Cardiac muscle cell (in vitro differentiated cells and primary cell): ENCODE measurements around the gene LARGE1. TPM values are rescaled to one million over a fixed set of nuclear protein-coding genes. Genes with fewer than 3 reads are reported as not detected.

Experiments
- DNase-seq, 2 donors: peaks; one replicate each; pipeline versions ENCODE4 v3.0.0 to v3.0.0-alpha.2; 2010 to 2017; ENCODE audit warnings: low read depth in 1 of 2, low spot score in 1 of 2
- H3K27ac ChIP-seq: fragments of 200-600 bp; sonication (generic); 2 replicates; pipeline ENCODE4 v1.5.1; 2016
- H3K27me3 ChIP-seq: fragments of 200-600 bp; sonication (generic); 2 replicates; pipeline ENCODE4 v1.6.0; 2016; ENCODE audit warnings: control low read depth
- H3K36me3 ChIP-seq: fragments of 200-600 bp; sonication (generic); 2 replicates; pipeline ENCODE4 v1.5.1; 2016; ENCODE audit warnings: control low read depth
- H3K4me1 ChIP-seq: fragments of 200-600 bp; sonication (generic); 2 replicates; pipeline ENCODE4 v1.8.1; 2017; ENCODE audit warnings: low read depth, mild to moderate bottlenecking, mixed run types
- H3K4me3 ChIP-seq: fragments of 200-600 bp; sonication (generic); 2 replicates; pipeline ENCODE4 v1.5.1; 2016; ENCODE audit warnings: mild to moderate bottlenecking
- H3K9me3 ChIP-seq: fragments of 200-600 bp; sonication (generic); 2 replicates; pipeline ENCODE4 v1.5.1; 2017; ENCODE audit warnings: low read depth, mild to moderate bottlenecking, control low read depth
- CTCF ChIP-seq: IDR thresholded peaks from 2 replicates; pipeline ENCODE4 v1.5.1; 2012; ENCODE audit warnings: low read depth, mild to moderate bottlenecking, low read length
- polyA plus RNA-seq: library from polyadenylated mRNA; unstranded; fragments of >200 nt; fragmentation: Nextera tagmentation; extraction: Ambion mirVana; gene quantifications from 2 replicates; pipeline ENCODE4 v1.2.1, GENCODE V29; 2016
- total RNA-seq: library from RNA; depleted of rRNA; stranded (reverse); fragments of >200 nt; gene quantifications from 2 replicates; pipeline ENCODE4 v1.2.3, GENCODE V29; 2016

LARGE1 gene
- total and polyA plus RNA-seq, 2 experiments from 2014 or later: 18.4 to 34.3 TPM

- H3K27ac ChIP-seq: no peak overlapping the region
- H3K4me1 ChIP-seq: no peaks in the 10 kb centered on the region
- H3K9me3 ChIP-seq: no peaks in the 10 kb centered on the region
- no peak for TF ChIP-seq CTCF
- H3K4me3 ChIP-seq: no peak overlapping the region
- DNase-seq: no peak
- no peaks in the 10 kb centered on the region for H3K27me3 ChIP-seq
- no peaks in the 10 kb centered on the region for H3K36me3 ChIP-seq
These were observed 498.4 kb downstream of the LARGE1 start for GRCh38 chr22:33421859-33422258.

- no peak for TF ChIP-seq CTCF
- Histone ChIP-seq H3K36me3 (no peaks in the 10 kb centered on the region), H3K4me1 (no peaks in the 10 kb centered on the region), H3K27me3 (no peaks in the 10 kb centered on the region), H3K9me3 (no peaks in the 10 kb centered on the region), H3K4me3 (no peak overlapping the region), H3K27ac (no peak overlapping the region)
- no peak for DNase-seq
These were observed 501.8 kb downstream of the LARGE1 start for GRCh38 chr22:33418484-33418883.

GRCh38 chr22:33415401-33415800 lies 504.9 kb downstream of the LARGE1 start:
- Histone ChIP-seq H3K27me3 (no peaks in the 10 kb centered on the region), H3K36me3 (no peaks in the 10 kb centered on the region), H3K4me1 (no peaks in the 10 kb centered on the region), H3K27ac (no peak overlapping the region), H3K9me3 (no peaks in the 10 kb centered on the region), H3K4me3 (no peak overlapping the region)
- no peak for DNase-seq
- TF ChIP-seq CTCF: no peak

DNA sequence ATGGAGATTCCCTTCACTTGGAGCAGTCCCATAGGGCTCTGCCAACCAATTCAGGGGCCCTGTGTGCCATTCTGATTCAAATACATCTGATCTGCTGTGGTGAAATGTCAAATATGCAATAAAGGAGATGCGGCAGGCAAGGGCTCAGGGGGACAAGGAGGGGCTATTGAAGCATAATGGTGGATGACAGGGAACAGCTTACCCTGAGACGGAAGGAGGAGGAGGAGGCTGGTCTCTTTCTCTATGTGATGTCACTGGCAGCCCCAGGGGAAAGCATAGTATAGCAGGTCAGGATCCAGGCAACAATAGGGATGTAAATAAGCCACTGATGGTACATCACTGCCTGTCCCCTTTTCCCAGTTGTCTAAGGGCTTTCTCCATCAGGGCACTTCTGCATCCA lies 511.2 kb downstream of the LARGE1 start:
- Histone ChIP-seq H3K4me3 (no peak overlapping the region), H3K36me3 (no peaks in the 10 kb centered on the region), H3K27me3 (no peaks in the 10 kb centered on the region), H3K4me1 (peaks cover 10% of the 10 kb centered on the region), H3K9me3 (no peaks in the 10 kb centered on the region), H3K27ac (no peak overlapping the region)
- no peak for DNase-seq
- no peak for TF ChIP-seq CTCF

- Histone ChIP-seq H3K27ac (no peak overlapping the region), H3K4me3 (no peak overlapping the region), H3K27me3 (no peaks in the 10 kb centered on the region), H3K9me3 (no peaks in the 10 kb centered on the region), H3K4me1 (peaks cover 15% of the 10 kb centered on the region), H3K36me3 (no peaks in the 10 kb centered on the region)
- no peak for TF ChIP-seq CTCF
- no peak for DNase-seq
These were observed 515.1 kb downstream of the LARGE1 start for GRCh38 chr22:33405194-33405593.

GRCh38 chr22:33404723-33405122 lies 515.6 kb downstream of the LARGE1 start:
- H3K9me3 ChIP-seq: no peaks in the 10 kb centered on the region
- DNase-seq: no peak
- peaks cover 19% of the 10 kb centered on the region for H3K4me1 ChIP-seq
- H3K27me3 ChIP-seq: no peaks in the 10 kb centered on the region
- H3K36me3 ChIP-seq: no peaks in the 10 kb centered on the region
- no peak overlapping the region for H3K4me3 ChIP-seq
- no peak for TF ChIP-seq CTCF
- H3K27ac ChIP-seq: no peak overlapping the region
